Measurements from ENCODE around the gene MED10. TPM values are rescaled to one million over a fixed set of nuclear protein-coding genes. Genes with fewer than 3 reads are reported as not detected.

The MED10 gene
- total and polyA plus RNA-seq, 2 of the 4 experiments (the other 2 are of a cell fraction) = 9.1 to 60.0 TPM

DNA sequence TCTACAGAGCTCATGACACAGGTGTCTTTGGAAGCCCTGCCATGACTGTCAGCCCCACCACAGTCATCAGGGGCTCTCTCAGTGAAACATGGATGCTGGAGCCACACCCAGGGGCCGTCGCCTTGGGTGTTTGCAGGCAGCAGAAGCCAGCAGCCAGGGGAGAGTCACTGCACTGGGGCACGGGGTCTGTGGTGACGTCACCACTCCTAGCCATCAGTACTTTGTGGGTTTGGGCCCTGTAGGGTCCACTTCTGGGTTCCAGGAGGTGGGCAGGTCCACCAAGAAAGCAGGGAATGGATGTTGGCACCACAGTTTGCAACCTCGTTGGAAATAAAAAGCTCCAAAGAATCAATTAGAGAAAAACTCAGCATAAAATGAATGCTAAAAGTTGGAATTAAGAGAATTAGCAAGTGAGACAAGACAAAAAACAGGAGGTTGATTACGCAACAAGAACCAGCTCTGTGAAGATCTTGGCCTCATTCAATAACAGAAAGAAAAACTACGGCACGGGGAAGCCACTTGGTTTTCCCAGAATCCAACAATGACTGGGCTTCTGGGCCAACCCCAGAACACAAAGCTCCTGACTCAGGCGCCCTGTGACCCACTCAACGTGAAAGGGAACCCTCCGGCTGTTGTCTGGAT lies 34.3 kb downstream of the MED10 start:
- no peak overlapping the region for H3K4ac ChIP-seq (ENCODE audit: low read depth, low read length)
- H2BK15ac ChIP-seq (ENCODE audit: low read depth, low read length) = no peak overlapping the region
- peaks cover 3% of the 10 kb centered on the region; the same call in 1 of the 2 replicates for H3K9me3 ChIP-seq (ENCODE audit: control insufficient read depth, insufficient read depth, low read length)
- TF ChIP-seq, protein P1, sequence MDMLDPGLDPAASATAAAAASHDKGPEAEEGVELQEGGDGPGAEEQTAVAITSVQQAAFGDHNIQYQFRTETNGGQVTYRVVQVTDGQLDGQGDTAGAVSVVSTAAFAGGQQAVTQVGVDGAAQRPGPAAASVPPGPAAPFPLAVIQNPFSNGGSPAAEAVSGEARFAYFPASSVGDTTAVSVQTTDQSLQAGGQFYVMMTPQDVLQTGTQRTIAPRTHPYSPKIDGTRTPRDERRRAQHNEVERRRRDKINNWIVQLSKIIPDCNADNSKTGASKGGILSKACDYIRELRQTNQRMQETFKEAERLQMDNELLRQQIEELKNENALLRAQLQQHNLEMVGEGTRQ (IDR thresholded peaks at IDR 0.05; ENCODE audit: low read depth, low read length) = no peak
- TF ChIP-seq MAZ (IDR thresholded peaks at IDR 0.05; ENCODE audit: borderline replicate concordance, low read depth, low read length) (no peak), MAFK (IDR thresholded peaks at IDR 0.05; ENCODE audit: low read depth, low read length) (no peak), RFX5 (IDR thresholded peaks at IDR 0.05; ENCODE audit: low read depth, low read length) (no peak), SMC3 (IDR thresholded peaks at IDR 0.05; ENCODE audit: low read depth, low read length) (no peak), NFE2L2 (IDR thresholded peaks at IDR 0.05; ENCODE audit: low read depth, low read length) (no peak), CEBPB (IDR thresholded peaks at IDR 0.05; ENCODE audit: low read depth, low read length) (peak; percentile 80)
- H4K8ac ChIP-seq (ENCODE audit: low read depth in 2 of 2, low read length in 2 of 2) = no peak overlapping the region
- in situ Hi-C loops (cut with MboI; ENCODE audit: low sequenced_read_pairs) = no loop called here
- no peak overlapping the region for H2AK5ac ChIP-seq (ENCODE audit: low read depth, low read length)
- H3K56ac ChIP-seq (ENCODE audit: extremely low read depth, insufficient read depth, low read length) = no peak overlapping the region
- H3K79me1 ChIP-seq (ENCODE audit: low read depth in 1 of 2, low read length in 2 of 2) = no peaks in the 10 kb centered on the region
- CTCF ChIA-PET = interaction anchor here (0.6 kb wide), 1 partner anchor 1372 kb away, joined by 3 read pairs; no protein-coding TSS in a partner anchor
- H3K4me2 ChIP-seq (ENCODE audit: low read depth, low read length) = no peak overlapping the region
- H3K27ac ChIP-seq (ENCODE audit: insufficient read depth, low read length) = no peak overlapping the region
- intact Hi-C loops (cut with micrococcal nuclease) = no loop called here
- no peak overlapping the region for H2AK9ac ChIP-seq (replicated peaks; ENCODE audit: low read depth, low read length, poor library complexity)
- no peak overlapping the region for H3K9ac ChIP-seq (ENCODE audit: low read depth, low read length)
- no peak overlapping the region for H3K4me3 ChIP-seq (ENCODE audit: insufficient read depth, low read depth, low read length)
- H2BK20ac ChIP-seq (ENCODE audit: low read depth, low read length) = no peak overlapping the region
- DNase-seq (no peak), ATAC-seq (ENCODE audit: low read depth) (no peak)
- no peak overlapping the region for H4K5ac ChIP-seq (ENCODE audit: low read depth, low read length)
- no peaks in the 10 kb centered on the region for H3K27me3 ChIP-seq (ENCODE audit: control insufficient read depth, insufficient read depth, low read length)
- no peaks in the 10 kb centered on the region for H3K36me3 ChIP-seq (ENCODE audit: control insufficient read depth, insufficient read depth, low read length)
- dilution Hi-C loops (cut with HindIII; ENCODE audit: low sequenced_read_pairs, unreplicated experiment) = no loop called here
- no peaks in the 10 kb centered on the region for H3K9me1 ChIP-seq (ENCODE audit: insufficient read depth, low read length)
- no peaks in the 10 kb centered on the region for H4K20me1 ChIP-seq (ENCODE audit: insufficient read depth, low read length)
- H3K14ac ChIP-seq (replicated peaks; ENCODE audit: low read depth, low read length) = no peak overlapping the region
- POLR2A ChIA-PET (ENCODE audit: unreplicated experiment) = no interaction called here
- WGBS, 2 experiments (ENCODE audit: extremely low coverage in 2 of 2, insufficient read length in 1 of 2) = 41% methylated on average over 5 of the region's 11 CpGs; no CpG with 5 or more reads in 1 of the 2 experiments
- no peaks in the 10 kb centered on the region for H3K4me1 ChIP-seq (ENCODE audit: control insufficient read depth, insufficient read depth, low read length)
- no peak overlapping the region for H2BK120ac ChIP-seq (ENCODE audit: low read depth, low read length)
- H4K91ac ChIP-seq (ENCODE audit: insufficient read depth, low read depth, low read length) = no peak overlapping the region
- no peak overlapping the region for H3K18ac ChIP-seq (ENCODE audit: low read depth, low read length)
- H3K23ac ChIP-seq (ENCODE audit: low read depth, low read length) = no peak overlapping the region
- H2BK5ac ChIP-seq (ENCODE audit: low read depth, low read length, poor library complexity, severe bottlenecking) = no peak overlapping the region
- no TSS peak for BruUV-seq (replicated peaks)
- no peak overlapping the region for H2AFZ ChIP-seq (replicated peaks; ENCODE audit: low read length, poor library complexity)

All from IMR-90 (cell line).